Activated effector memory CD4-positive, alpha-beta T cell treated with Interleukin-2 at 50 U/mL for 16 hours (primary cell): Measurements from ENCODE around the gene WDR49.
"Not testable (repeated sequence)": the region's sequence is repeated elsewhere in the genome, so short reads cannot be mapped to it uniquely, and the experiment has no call there.

Experiments used
- DNase-seq: peaks from one replicate; pipeline ENCODE4 v3.0.0-alpha.2; 2020

Gene WDR49

DNA sequence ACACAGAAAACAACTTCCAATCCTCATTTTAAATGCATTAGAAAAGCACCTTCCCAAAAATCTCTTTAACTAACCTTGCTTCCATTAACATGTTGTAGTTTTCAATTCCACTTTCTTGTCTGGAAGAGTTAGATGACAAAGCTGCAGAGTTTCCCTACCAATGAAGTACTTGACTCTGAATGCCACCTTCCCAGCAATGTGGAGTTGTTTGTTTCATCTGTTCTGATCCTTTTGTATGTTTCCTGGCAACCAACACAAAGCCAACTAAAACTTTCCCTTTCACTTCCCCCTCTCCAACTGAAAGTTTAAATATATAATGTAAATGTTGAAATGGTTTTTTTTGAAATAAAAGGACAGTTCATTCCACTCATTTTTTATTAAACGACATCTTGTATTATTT, at the start of gene WDR49:
TSS of gene WDR49 (minus strand) at position 183 of the 400 bp plus-strand sequence. CDS start 517 bp downstream, outside the sequence.
- no peak for DNase-seq

- no peak for DNase-seq
Measured at GRCh38 chr3:167700926-167701325, 47.2 kb upstream of the WDR49 start.

DNA sequence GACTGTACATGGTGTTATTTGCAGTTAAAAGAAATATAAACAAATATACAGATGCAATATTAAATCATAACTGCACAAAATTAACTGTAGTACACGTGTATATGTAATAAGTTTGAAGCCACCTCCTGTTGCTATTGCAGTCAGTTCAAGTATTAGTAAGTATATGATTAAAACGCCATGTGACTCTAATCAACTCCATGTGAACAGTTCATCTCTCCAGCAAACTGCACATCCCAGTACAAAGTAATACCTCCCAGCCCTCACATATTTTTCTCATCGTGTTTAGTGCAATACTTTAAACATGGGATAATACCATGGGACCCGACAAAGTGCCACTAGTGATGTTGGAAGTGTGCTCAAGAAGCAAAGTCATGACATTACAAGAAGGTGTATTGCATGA, 46.3 kb upstream of the WDR49 start:
- DNase-seq = no peak

GRCh38 chr3:167694121-167694520, 40.4 kb upstream of the WDR49 start:
- DNase-seq = no peak

DNA sequence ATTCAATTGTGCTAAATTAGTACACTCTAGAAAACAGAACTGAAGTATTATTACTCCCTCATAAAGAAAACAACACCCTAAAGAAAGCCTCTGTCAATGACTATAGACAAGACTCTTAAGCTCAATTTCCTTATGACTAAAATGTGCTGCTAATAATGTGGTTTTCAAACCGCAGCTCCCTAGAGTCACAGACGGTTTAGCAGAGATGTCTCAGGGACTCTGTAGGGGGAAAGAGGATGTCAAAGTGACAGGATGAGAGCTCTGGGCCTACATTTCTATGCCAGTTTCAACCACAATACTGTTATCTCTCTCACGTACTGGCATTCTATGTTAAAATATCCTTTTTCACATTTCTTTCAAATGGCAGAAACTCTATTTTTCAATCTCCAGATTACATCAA, 37.6 kb upstream of the WDR49 start:
- peak; percentile 6 for DNase-seq

DNA sequence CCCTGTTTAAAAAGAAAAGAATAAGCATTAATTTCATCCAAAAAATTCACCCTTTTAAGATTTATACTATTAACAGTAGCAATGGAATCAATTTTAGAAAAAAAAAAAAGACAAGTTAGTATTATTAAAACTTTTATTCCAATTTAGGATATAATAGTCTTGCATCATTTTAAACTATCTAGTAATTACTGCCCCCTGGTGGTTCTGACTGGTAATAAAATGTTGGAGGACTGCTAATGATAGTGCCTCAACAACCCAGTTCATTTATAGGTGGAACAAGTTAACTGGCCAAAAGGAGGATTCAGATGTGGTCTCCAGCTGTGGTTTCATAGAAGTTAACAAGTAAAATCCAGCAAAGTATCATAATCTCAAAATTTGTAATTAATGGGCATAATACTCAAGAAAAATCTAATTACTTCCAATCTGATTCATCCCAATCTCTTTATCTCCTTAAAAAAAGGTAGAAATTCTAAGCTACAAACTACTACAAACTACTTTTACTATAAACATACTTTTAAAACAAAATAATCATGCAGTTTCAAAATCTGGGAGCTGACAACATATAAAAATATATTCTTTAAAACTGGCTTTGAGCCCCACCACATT, 30.7 kb upstream of the WDR49 start:
- no peak for DNase-seq

DNA sequence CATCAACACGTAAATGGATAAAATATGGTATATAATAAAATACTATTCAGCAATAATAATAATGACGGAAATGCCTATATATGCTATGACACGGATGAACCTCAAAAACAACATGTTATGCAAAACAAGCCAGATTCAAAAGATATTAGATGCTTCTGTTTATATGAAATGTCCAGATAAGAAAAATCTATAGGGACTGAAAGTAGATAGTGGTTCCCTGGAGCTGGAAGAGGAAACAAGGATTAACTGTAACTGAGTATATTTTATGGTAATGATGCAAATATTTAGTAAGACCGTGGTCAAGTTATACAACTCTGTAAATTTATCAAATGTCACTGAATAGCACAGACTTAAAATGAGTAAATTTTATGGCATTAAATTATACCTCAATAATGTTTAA, 25.8 kb upstream of the WDR49 start:
- DNase-seq = no peak

DNA sequence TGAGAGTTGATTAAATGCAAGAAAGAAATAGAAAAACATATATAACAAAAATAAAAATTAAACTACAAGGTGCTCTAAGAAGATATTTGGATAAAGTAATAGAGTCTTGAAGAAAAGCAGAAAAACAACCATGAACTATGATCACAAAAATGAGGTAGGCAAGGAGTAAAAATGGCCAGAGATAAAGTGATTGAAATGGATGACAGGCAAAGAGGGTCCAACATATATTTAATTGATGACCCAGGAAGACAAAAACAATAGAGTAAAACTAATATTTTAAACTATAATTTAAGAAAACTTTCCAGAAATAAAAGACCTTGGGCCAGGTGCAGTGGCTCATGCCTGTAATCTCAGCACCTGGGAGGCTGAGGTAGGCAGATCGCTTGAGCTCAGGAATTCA, 22.1 kb upstream of the WDR49 start:
- no peak for DNase-seq

- no peak for DNase-seq
Measured at GRCh38 chr3:167673221-167673620, 19.5 kb upstream of the WDR49 start.

DNA sequence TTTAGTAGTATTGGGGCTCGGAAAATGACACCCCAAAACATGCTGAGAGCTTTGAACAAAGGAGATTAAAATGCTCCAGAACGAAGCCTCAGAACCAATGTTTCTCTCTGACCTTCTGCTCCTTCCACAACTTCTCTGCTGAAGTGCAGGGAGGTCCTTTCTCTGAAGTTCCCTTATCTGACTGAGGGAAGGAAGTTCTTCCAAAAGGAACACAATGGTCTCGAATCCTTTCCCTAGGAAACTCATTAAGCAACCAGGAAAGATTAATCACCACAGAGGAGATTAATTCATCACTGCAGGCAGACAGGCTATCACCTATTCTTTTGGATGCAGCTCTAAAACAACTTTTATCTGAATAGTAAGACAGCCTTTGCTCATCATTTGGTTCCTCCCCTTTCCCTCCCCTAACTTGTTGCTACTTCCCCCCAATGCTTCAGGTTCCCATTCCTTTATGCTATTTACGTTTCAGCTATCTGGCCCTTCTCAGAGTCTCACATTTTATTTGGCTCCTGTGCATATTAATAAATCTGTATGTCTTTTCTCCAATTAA, 18.2 kb upstream of the WDR49 start:
- no peak for DNase-seq

DNA sequence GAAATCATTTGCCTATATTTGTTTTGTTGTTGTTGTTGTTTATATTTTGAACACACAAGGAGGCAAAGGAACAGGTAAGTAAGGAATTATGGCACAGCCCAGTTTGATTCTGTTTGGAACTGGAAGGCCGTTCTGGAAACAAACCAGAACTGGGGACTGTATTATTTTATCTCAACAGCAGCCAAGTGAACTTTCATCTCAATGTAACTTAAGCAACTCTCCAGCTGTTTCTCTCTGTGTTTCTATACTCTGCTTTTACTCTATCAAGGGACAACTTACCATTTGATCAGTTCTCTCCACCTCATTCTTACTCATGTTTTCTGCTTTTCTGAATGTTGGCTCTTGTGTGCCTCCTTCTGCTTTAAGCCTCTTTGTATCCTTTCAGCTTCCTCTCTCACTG, 16.0 kb upstream of the WDR49 start:
- no peak for DNase-seq

GRCh38 chr3:167668651-167669050, 14.9 kb upstream of the WDR49 start:
- DNase-seq = no peak

GRCh38 chr3:167666563-167666962, 12.8 kb upstream of the WDR49 start:
- DNase-seq = no peak

- no peak for DNase-seq
Measured at GRCh38 chr3:167662919-167663400, 9.2 kb upstream of the WDR49 start.

DNA sequence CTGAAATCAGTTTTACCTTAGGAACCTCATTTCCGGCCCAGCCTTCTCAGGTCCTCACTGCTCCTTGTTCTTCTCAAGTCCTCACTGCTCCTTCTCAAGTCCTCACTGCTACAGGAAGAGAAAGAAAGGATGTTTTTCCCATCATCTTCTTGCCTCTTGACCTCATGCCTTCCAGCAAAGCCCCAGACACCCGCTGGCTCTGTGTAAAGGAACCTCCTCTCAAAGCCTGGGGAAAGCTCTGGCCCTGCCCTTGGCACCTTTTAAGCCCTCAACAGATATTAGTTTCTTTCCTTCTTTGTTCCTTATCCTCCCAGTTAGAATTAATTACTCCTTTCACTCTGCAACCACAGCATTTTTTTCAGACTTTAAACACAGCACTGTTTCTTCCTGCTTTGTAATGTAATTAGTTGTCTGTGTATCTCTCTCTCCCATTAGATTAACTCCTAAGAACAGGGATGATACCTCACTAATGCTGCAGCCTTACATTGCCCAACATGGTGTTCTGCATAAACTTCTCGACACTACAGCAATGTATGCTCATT, 4.0 kb upstream of the WDR49 start:
- DNase-seq = no peak

- no peak for DNase-seq
Measured at GRCh38 chr3:167656821-167657220, 3.1 kb upstream of the WDR49 start.

- DNase-seq = no peak
Measured at GRCh38 chr3:167653155-167653554, 587 bp downstream of the WDR49 start.

DNA sequence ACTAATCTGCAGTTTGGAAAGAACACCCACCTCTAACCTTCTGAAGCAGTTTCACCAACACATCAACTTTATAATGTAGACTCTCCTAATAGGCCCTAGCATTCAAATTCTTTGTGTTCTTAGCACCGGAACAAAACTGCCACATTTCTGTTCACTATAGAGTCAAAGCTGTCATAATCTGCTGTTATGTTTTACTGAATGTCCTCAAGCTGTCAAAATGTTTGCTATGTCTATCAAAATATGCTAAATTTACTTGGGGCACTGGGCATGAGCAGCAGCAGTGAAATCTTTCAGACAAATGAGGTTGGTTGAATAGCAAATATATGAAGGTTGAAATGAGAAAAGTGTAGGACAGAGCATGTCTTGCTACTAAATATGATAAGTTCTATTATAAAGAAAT, 1.9 kb downstream of the WDR49 start:
- no peak for DNase-seq

DNA sequence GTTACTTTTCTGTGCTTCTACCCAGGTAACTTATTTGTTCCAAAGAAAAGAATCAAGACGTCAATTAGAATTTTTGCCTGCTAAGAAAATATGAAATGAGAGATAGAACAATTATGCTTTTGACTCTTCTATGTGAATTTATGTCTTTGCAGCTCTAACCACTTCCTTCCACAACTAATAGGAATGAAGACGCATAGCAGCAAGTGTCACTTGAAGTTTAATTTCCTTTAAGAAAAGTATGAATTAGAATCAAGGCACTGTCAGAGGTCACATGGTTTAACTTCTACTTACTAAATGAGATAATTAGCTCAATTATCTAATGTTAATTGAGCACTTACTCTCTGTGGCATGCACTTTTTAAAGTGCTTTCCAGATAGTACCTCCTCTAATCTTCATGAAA, 3.3 kb downstream of the WDR49 start:
- DNase-seq = no peak

GRCh38 chr3:167649746-167650145, 4.0 kb downstream of the WDR49 start:
- DNase-seq = no peak

GRCh38 chr3:167644611-167645010, 9.1 kb downstream of the WDR49 start:
- DNase-seq = no peak

DNA sequence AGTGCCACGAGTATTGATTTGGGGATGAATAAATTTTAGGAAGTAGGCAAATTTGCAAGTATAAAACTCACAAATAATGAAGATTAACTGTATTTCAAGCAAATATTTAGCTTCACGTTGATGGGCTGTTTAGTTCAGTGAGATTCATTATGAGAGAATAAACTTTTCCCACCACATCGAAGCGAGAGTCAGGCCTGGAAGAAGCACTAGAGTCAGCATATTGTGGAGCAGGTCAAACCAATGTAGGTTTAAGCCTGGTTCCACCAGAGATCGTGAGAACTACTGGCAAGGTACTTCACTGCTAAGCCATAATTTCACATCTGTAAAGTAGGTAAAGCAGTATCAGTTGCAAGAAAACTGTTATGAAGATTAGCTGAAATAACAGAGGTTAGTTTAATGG, 22.3 kb downstream of the WDR49 start:
- DNase-seq = no peak

DNA sequence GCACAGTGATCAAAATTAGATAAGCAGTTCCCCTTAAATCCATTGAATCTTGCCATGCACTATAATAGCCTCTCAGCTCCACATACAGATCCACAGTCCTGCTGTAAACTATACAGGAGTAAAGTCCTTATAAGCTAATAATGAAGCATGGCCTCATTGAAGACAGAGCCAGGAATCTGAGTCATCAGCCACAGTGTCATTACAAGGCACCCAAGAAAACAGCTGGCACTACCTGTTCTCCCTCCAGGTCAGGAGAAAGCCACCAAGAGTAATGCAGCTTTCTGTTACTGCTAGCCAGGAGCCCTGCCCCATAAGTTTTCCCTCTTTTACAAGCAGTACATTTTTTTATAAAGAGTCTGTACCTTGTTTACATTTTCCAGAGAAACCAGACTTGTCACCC, 27.3 kb downstream of the WDR49 start:
- no peak for DNase-seq

GRCh38 chr3:167615030-167615429, 38.7 kb downstream of the WDR49 start:
- no peak for DNase-seq

GRCh38 chr3:167614196-167614595, 39.5 kb downstream of the WDR49 start:
- DNase-seq = not testable (repeated sequence)
